NCI-H510A treated with DMSO at 0.1 percent for 48 hours (cell line): ENCODE measurements around the gene PDE8B.

Experiments used
- DNase-seq: peaks from one replicate; lab custom pipeline; 2025; lab: John Stamatoyannopoulos, UW

Gene PDE8B

GRCh38 chr5:77192441-77193050, 17.9 kb upstream of the PDE8B start:
- DNase-seq, result no peak

GRCh38 chr5:77194762-77195161, 15.7 kb upstream of the PDE8B start:
- no peak for DNase-seq

- DNase-seq, result no peak
Measured at GRCh38 chr5:77197840-77198554, 12.5 kb upstream of the PDE8B start.

- DNase-seq, result no peak
Measured at GRCh38 chr5:77200663-77201062, 9.8 kb upstream of the PDE8B start.

- DNase-seq, result no peak
Measured at GRCh38 chr5:77202145-77202544, 8.3 kb upstream of the PDE8B start.

- no peak for DNase-seq
Measured at GRCh38 chr5:77204967-77205366, 5.5 kb upstream of the PDE8B start.

GRCh38 chr5:77208507-77209163, 1.8 kb upstream of the PDE8B start:
- DNase-seq, result no peak

- no peak for DNase-seq
Measured at GRCh38 chr5:77209495-77210090, 887 bp upstream of the PDE8B start.

GRCh38 chr5:77210964-77211690, 647 bp downstream of the PDE8B start:
- peak; percentile 3 for DNase-seq

- no peak for DNase-seq
Measured at GRCh38 chr5:77211691-77212047, 1.2 kb downstream of the PDE8B start.

- no peak for DNase-seq
Measured at GRCh38 chr5:77213601-77214000, 3.1 kb downstream of the PDE8B start.

GRCh38 chr5:77214151-77214550, 3.7 kb downstream of the PDE8B start:
- DNase-seq, result no peak

- DNase-seq, result no peak
Measured at GRCh38 chr5:77218263-77218662, 7.8 kb downstream of the PDE8B start.

- DNase-seq, result no peak
Measured at GRCh38 chr5:77221115-77221514, 10.6 kb downstream of the PDE8B start.

GRCh38 chr5:77222722-77223121, 12.2 kb downstream of the PDE8B start:
- DNase-seq, result no peak

GRCh38 chr5:77223653-77224052, 13.2 kb downstream of the PDE8B start:
- DNase-seq, result no peak

- no peak for DNase-seq
Measured at GRCh38 chr5:77224672-77225355, 14.3 kb downstream of the PDE8B start.

GRCh38 chr5:77225531-77225930, 15.1 kb downstream of the PDE8B start:
- no peak for DNase-seq

- no peak for DNase-seq
Measured at GRCh38 chr5:77229887-77230286, 19.4 kb downstream of the PDE8B start.

- no peak for DNase-seq
Measured at GRCh38 chr5:77230727-77231470, 20.4 kb downstream of the PDE8B start.
